GM21717 (cell line): ENCODE measurements around the gene ZNF883.

ENCODE experiments used
- ATAC-seq: cut with Tn5 transposase; IDR thresholded peaks from one replicate; pipeline ENCODE4 v1.9.1; 2021; ENCODE audit warnings: mild to moderate bottlenecking, moderate library complexity; ENCODE audit not compliant: unreplicated experiment

Gene ZNF883

GRCh38 chr9:112921549-112921948 is 90.4 kb downstream of the ZNF883 start:
- no peak for ATAC-seq

GRCh38 chr9:112917987-112918362 is 94.0 kb downstream of the ZNF883 start:
- no peak for ATAC-seq

GRCh38 chr9:112917047-112917986 is 94.7 kb downstream of the ZNF883 start:
- ATAC-seq: no peak

GRCh38 chr9:112914524-112914923 is 97.5 kb downstream of the ZNF883 start:
- no peak for ATAC-seq

GRCh38 chr9:112913326-112913725 is 98.7 kb downstream of the ZNF883 start:
- ATAC-seq: no peak

- ATAC-seq: no peak
Observed at GRCh38 chr9:112912636-112913035, 99.4 kb downstream of the ZNF883 start.

- ATAC-seq: no peak
Observed at GRCh38 chr9:112911736-112912135, 100.3 kb downstream of the ZNF883 start.
